SK-N-SH (cell line): ENCODE results near the gene GRHL3. TPM values are rescaled to one million over a fixed set of nuclear protein-coding genes. Genes with fewer than 3 reads are reported as not detected.

Experiments
- CTCF ChIA-PET: fragments of 300-600, 350-600 bp; formaldehyde crosslinking; extraction: SDS; loops from one replicate; lab custom pipeline; 2021; lab: Yijun Ruan, JAX
- POLR2A ChIA-PET: fragments of 350-600 bp; sonication (Branson Sonifier 250); formaldehyde crosslinking; extraction: SDS; loops from one replicate; lab custom pipeline; 2020; ENCODE audit warnings: antibody characterized with exemption, inconsistent platforms; lab: Yijun Ruan, JAX
- DNase-seq: peaks from one replicate; pipeline ENCODE4 v3.0.0; 2012
- H2AFZ ChIP-seq: fragments of 200-600 bp; sonication (generic); 2 replicates; pipeline ENCODE4 v1.8.1; 2016; ENCODE audit warnings: antibody characterized with exemption, mild to moderate bottlenecking, low read depth
- H3F3A ChIP-seq: fragments of 200-600 bp; sonication (generic); replicated peaks from 2 replicates; pipeline ENCODE3; 2016; ENCODE audit warnings: antibody characterized with exemption, mild to moderate bottlenecking; ENCODE audit not compliant: insufficient read depth
- H3K27ac ChIP-seq, 2 experiments: fragments of 200-500 bp in 1 of 2; fragments of 200-600 bp in 1 of 2; sonication (Bioruptor generic) in 1 of 2; sonication (generic), shearing (Covaris generic) in 1 of 2; 2 replicates each; pipeline versions ENCODE4 v1.5.1 to v1.6.1; 2014 to 2016; ENCODE audit warnings: low read depth in 2 of 2, inconsistent platforms in 1 of 2, low read length in 1 of 2, mild to moderate bottlenecking in 1 of 2, mixed read lengths in 1 of 2
- H3K27me3 ChIP-seq: fragments of 200-600 bp; sonication (generic), shearing (Covaris generic); 2 replicates; pipeline ENCODE4 v1.6.1; 2016; ENCODE audit warnings: mixed run types; ENCODE audit not compliant: insufficient read depth
- H3K36me3 ChIP-seq, 2 experiments: fragments of 200-500 bp in 1 of 2; fragments of 200-600 bp in 1 of 2; sonication (Bioruptor generic) in 1 of 2; sonication (generic) in 1 of 2; replicated peaks in 1 of 2; 2 replicates each; pipeline versions ENCODE3 to v1.5.1; 2014 to 2016; ENCODE audit warnings: low read length in 1 of 2, mild to moderate bottlenecking in 1 of 2; ENCODE audit not compliant: insufficient read depth in 2 of 2, control insufficient read depth in 1 of 2
- H3K4me1 ChIP-seq, 2 experiments: fragments of 200-500 bp in 1 of 2; fragments of 200-600 bp in 1 of 2; sonication (Bioruptor generic) in 1 of 2; sonication (generic), shearing (Covaris generic) in 1 of 2; 2 replicates each; pipeline versions ENCODE4 v1.5.1 to v1.6.1; 2014 to 2016; ENCODE audit warnings: low read depth in 1 of 2, low read length in 1 of 2, mixed run types in 1 of 2; ENCODE audit not compliant: insufficient read depth in 2 of 2, control insufficient read depth in 1 of 2
- H3K4me2 ChIP-seq: fragments of 200-600 bp; sonication (generic), shearing (Covaris generic); 2 replicates; pipeline ENCODE4 v1.6.1; 2017; ENCODE audit warnings: mixed run types
- H3K4me3 ChIP-seq, 2 experiments: fragments of 200-500 bp in 1 of 2; fragments of 200-600 bp in 1 of 2; sonication (Bioruptor generic) in 1 of 2; sonication (generic), shearing (Covaris generic) in 1 of 2; 2 replicates each; pipeline versions ENCODE4 v1.5.1 to v1.8.1; 2014 to 2016; ENCODE audit warnings: low read depth in 2 of 2, inconsistent platforms in 1 of 2, low read length in 1 of 2, mild to moderate bottlenecking in 1 of 2, mixed read lengths in 1 of 2, moderate library complexity in 1 of 2
- H3K79me2 ChIP-seq: fragments of 200-600 bp; sonication (generic); 2 replicates; pipeline ENCODE4 v1.8.1; 2017; ENCODE audit warnings: mild to moderate bottlenecking; ENCODE audit not compliant: insufficient read depth
- H3K9ac ChIP-seq: fragments of 200-600 bp; sonication (generic); 2 replicates; pipeline ENCODE4 v1.6.1; 2017; ENCODE audit warnings: mixed run types
- H3K9me2 ChIP-seq: fragments of 200-600 bp; sonication (generic); 2 replicates; pipeline ENCODE4 v1.6.1; 2017; ENCODE audit warnings: mixed run types
- H3K9me3 ChIP-seq: fragments of 200-600 bp; sonication (generic); 2 replicates; pipeline ENCODE4 v1.6.1; 2017; ENCODE audit warnings: mixed run types, mild to moderate bottlenecking, moderate library complexity
- H4K20me1 ChIP-seq: fragments of 200-600 bp; sonication (generic); 2 replicates; pipeline ENCODE4 v1.6.1; 2017; ENCODE audit warnings: mild to moderate bottlenecking, mixed run types; ENCODE audit not compliant: insufficient read depth
- CHD2 ChIP-seq: fragments of 150-350 bp; IDR thresholded peaks from 2 replicates; pipeline ENCODE4 v1.6.1; 2018; ENCODE audit warnings: low read length; ENCODE audit not compliant: partially characterized antibody
- ELF1 ChIP-seq: IDR thresholded peaks from 2 replicates; pipeline ENCODE4 v1.4.0; 2012
- EP300 ChIP-seq, 2 experiments: IDR thresholded peaks; 2 replicates each; pipeline versions ENCODE4 v1.4.0 to v1.6.1; 2012; ENCODE audit warnings: borderline replicate concordance in 1 of 2, low read depth in 1 of 2, low read length in 1 of 2
- EZH2phosphoT487 ChIP-seq: fragments of 200-600 bp; sonication (generic); IDR thresholded peaks from 2 replicates; pipeline ENCODE4 v1.6.1; 2017; ENCODE audit warnings: low read depth, mixed run types, mild to moderate bottlenecking, antibody characterized with exemption, moderate library complexity, borderline replicate concordance
- FOXM1 ChIP-seq: IDR thresholded peaks from 2 replicates; pipeline ENCODE4 v1.4.0; 2012; ENCODE audit warnings: low read depth, mild to moderate bottlenecking
- GATA2 ChIP-seq: sonication (generic); formaldehyde crosslinking; IDR thresholded peaks from 2 replicates; pipeline ENCODE4 v1.5.0; 2020; ENCODE audit warnings: mild to moderate bottlenecking, missing genetic modification reagents
- MXI1 ChIP-seq: IDR thresholded peaks from 2 replicates; pipeline ENCODE4 v1.6.1; 2012; ENCODE audit warnings: mild to moderate bottlenecking, low read depth, low read length, improper control_type of control experiment
- NFIC ChIP-seq: IDR thresholded peaks from 2 replicates; pipeline ENCODE4 v1.4.0; 2012; ENCODE audit warnings: borderline replicate concordance
- PBX3 ChIP-seq: IDR thresholded peaks from 2 replicates; pipeline ENCODE4; 2012
- POLR2AphosphoS5 ChIP-seq: IDR thresholded peaks from 2 replicates; pipeline ENCODE4 v1.6.1; 2012; ENCODE audit warnings: low read depth, low read length
- RCOR1 ChIP-seq: fragments of 150-350 bp; IDR thresholded peaks from 2 replicates; pipeline ENCODE4 v1.6.1; 2017; ENCODE audit warnings: antibody characterized with exemption, low read length
- RXRA ChIP-seq: IDR thresholded peaks from 2 replicates; pipeline ENCODE4 v1.4.0; 2012; ENCODE audit warnings: low read depth, mild to moderate bottlenecking, borderline replicate concordance
- TAF1 ChIP-seq: IDR thresholded peaks from 2 replicates; pipeline ENCODE4 v1.6.1; 2012; ENCODE audit warnings: low read depth, mild to moderate bottlenecking, low read length, moderate library complexity, borderline replicate concordance
- TCF12 ChIP-seq: IDR thresholded peaks from 2 replicates; pipeline ENCODE4 v1.4.0; 2012
- USF1 ChIP-seq: IDR thresholded peaks from 2 replicates; pipeline ENCODE4 v1.4.0; 2012; ENCODE audit warnings: low read depth, borderline replicate concordance
- ZBTB33 ChIP-seq: IDR thresholded peaks from 2 replicates; pipeline ENCODE4 v1.4.0; 2012; ENCODE audit warnings: low read depth, borderline replicate concordance
- WGBS: methylation state at CpG from one replicate; pipeline ENCODE4 v1.1.6; 2017; ENCODE audit warnings: low lambda C conversion rate; 5-methylcytosine and 5-hydroxymethylcytosine counted together
- polyA plus RNA-seq, 3 experiments: library from polyadenylated mRNA; depleted of rRNA; stranded (reverse); fragments of >200 nt; gene quantifications; 2 replicates each; pipeline ENCODE4 v1.2.3, GENCODE V29; 2012

Gene GRHL3
- polyA plus RNA-seq, 1 of the 3 experiments (the other 2 are of a cell fraction): 0.05 TPM

- Histone ChIP-seq H3K4me2 (no peak overlapping the region), H3K79me2 (no peaks in the 10 kb centered on the region), H4K20me1 (no peaks in the 10 kb centered on the region), H3K9me3 (no peaks in the 10 kb centered on the region)
- CTCF ChIA-PET: interaction anchor here (0.9 to 3.1 kb wide), 3 partner anchors 11 to 179 kb away, joined by 3 to 24 read pairs (median 13); no protein-coding TSS in a partner anchor
- no peak for DNase-seq
- TF ChIP-seq CHD2: no peak
- no peak for TF ChIP-seq FOXM1
- TF ChIP-seq RXRA: no peak
- TF ChIP-seq, all 33 proteins: peak for 0
- no peaks in the 10 kb centered on the region for H3F3A ChIP-seq
- no peak overlapping the region for H2AFZ ChIP-seq
- no peaks in the 10 kb centered on the region for H3K27me3 ChIP-seq
- H3K4me3 ChIP-seq: no peak overlapping the region
- H3K4me1 ChIP-seq: peaks cover 2 to 3% of the 10 kb centered on the region in 2 experiments; a peak in 2 of 4 replicates
- WGBS: 90% methylated on average over 5 of the region's 5 CpGs
- peaks cover 0 to 13% of the 10 kb centered on the region in 2 experiments for H3K36me3 ChIP-seq
- POLR2A ChIA-PET: no interaction called here
- no peak overlapping the region for H3K9ac ChIP-seq
- no peak overlapping the region for H3K27ac ChIP-seq
- no peaks in the 10 kb centered on the region for H3K9me2 ChIP-seq
These were observed 61.4 kb downstream of the GRHL3 start for GRCh38 chr1:24380508-24380907.

GRCh38 chr1:24381256-24381655 is 62.1 kb downstream of the GRHL3 start:
- ChIA-PET POLR2A (no interaction called here), CTCF (interaction anchor here (0.6 to 8.9 kb wide), 4 partner anchors 10 to 736 kb away, joined by 3 to 106 read pairs (median 14); no protein-coding TSS in a partner anchor)
- Histone ChIP-seq H3K9me2 (no peaks in the 10 kb centered on the region), H3K27me3 (no peaks in the 10 kb centered on the region), H3K79me2 (no peaks in the 10 kb centered on the region), H3K4me2 (no peak overlapping the region), H3F3A (no peaks in the 10 kb centered on the region), H4K20me1 (no peaks in the 10 kb centered on the region), H3K4me1 (peaks cover 3% of the 10 kb centered on the region in 2 experiments; a peak in 2 of 4 replicates), H3K27ac (no peak overlapping the region), H3K4me3 (no peak overlapping the region), H3K9ac (no peak overlapping the region), H3K9me3 (no peaks in the 10 kb centered on the region), H2AFZ (no peak overlapping the region), H3K36me3 (peaks cover 0 to 13% of the 10 kb centered on the region in 2 experiments)
- no peak for TF ChIP-seq MXI1
- TF ChIP-seq TCF12: no peak
- no peak for TF ChIP-seq EP300 (IDR thresholded peaks at IDR 0.05; ENCODE audit: borderline replicate concordance in 1 of 2, low read depth in 1 of 2, low read length in 1 of 2)
- no peak for TF ChIP-seq PBX3
- no peak for TF ChIP-seq RXRA
- no peak for TF ChIP-seq ELF1
- TF ChIP-seq POLR2AphosphoS5: no peak
- no peak for TF ChIP-seq EZH2phosphoT487
- no peak for TF ChIP-seq GATA2 (CRISPR knock-in tag)
- no peak for TF ChIP-seq FOXM1
- no peak for TF ChIP-seq USF1
- TF ChIP-seq ZBTB33: no peak
- TF ChIP-seq RCOR1: no peak
- TF ChIP-seq NFIC: no peak
- TF ChIP-seq TAF1: no peak
- 100% methylated on average over 2 of the region's 2 CpGs for WGBS
- DNase-seq: no peak
